ENCODE results near the gene P2RX5.
A peak's percentile ranks its signal among the peaks of the same experiment; 100 is the strongest.

The P2RX5 gene

DNA sequence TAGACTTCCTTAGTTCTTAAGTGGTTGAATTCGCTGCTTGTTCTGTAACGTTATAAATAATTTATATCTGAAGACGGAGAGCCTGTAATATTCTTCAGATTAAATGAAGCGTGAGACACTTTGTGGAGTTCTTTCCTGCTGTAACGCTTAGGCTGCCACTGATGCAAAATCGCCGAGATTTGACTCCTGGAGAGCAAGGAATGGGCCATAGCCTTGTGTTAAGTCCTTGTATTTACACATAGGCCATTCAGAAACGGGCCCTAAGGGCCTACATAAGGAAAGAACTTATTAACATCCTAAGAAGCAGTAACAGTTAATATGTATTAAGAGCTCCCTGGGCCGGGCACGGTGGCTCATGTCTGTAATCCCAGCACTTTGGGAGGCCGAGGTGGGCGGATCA lies 26.4 kb downstream of the P2RX5 start:
- Histone ChIP-seq H3K23ac (ENCODE audit: low read depth, low read length, poor library complexity) (no peak overlapping the region), H3K18ac (ENCODE audit: low read length) (no peak overlapping the region), H3K36me3 (replicated peaks in 1 of 2; ENCODE audit: control insufficient read depth in 2 of 2, insufficient read depth in 2 of 2, low read length in 2 of 2) (peaks cover 5 to 25% of the 10 kb centered on the region in 2 donors), H3K27me3 (ENCODE audit: control insufficient read depth in 3 of 3, insufficient read depth in 3 of 3, low read depth in 1 of 3, low read length in 3 of 3) (no peaks in the 10 kb centered on the region), H2AFZ (ENCODE audit: low read length) (no peak overlapping the region), H4K8ac (ENCODE audit: low read depth, low read length) (no peak overlapping the region), H3K14ac (ENCODE audit: low read length) (no peak overlapping the region), H3K4ac (ENCODE audit: low read length) (no peak overlapping the region), H2BK5ac (ENCODE audit: low read length) (no peak overlapping the region), H3K4me3 (ENCODE audit: low read length in 2 of 2) (peak overlapping the region; percentile 94 to 97), H3K9ac (ENCODE audit: low read depth, low read length, poor library complexity) (no peak overlapping the region), H3K4me1 (ENCODE audit: control insufficient read depth in 2 of 2, insufficient read depth in 1 of 2, low read depth in 1 of 2, low read length in 2 of 2) (peaks cover 11 to 14% of the 10 kb centered on the region in 2 donors), H4K91ac (ENCODE audit: low read depth, low read length, poor library complexity) (no peak overlapping the region), H2BK15ac (ENCODE audit: low read length) (no peak overlapping the region), H3K9me3 (replicated peaks in 1 of 2; ENCODE audit: control insufficient read depth in 2 of 2, insufficient read depth in 1 of 2, low read depth in 1 of 2, low read length in 2 of 2) (no peaks in the 10 kb centered on the region), H3K4me2 (ENCODE audit: insufficient read depth, low read length, poor library complexity, severe bottlenecking) (peak overlapping the region; percentile 72), H3K27ac (replicated peaks; ENCODE audit: low read length) (no peak overlapping the region), H2AK5ac (ENCODE audit: low read depth, low read length) (no peak overlapping the region), H3K79me1 (ENCODE audit: low read depth, low read length) (peaks cover 13% of the 10 kb centered on the region), H2BK12ac (ENCODE audit: low read length) (no peak overlapping the region), H2BK120ac (ENCODE audit: low read depth, low read length) (no peak overlapping the region)
- DNase-seq (ENCODE audit: low spot score): no peak
- no CpG with 5 or more reads among the region's 12 CpGs for WGBS, 2 donors (ENCODE audit: extremely low coverage in 2 of 2, insufficient read length in 2 of 2, insufficient replicate concordance in 1 of 2)

DNA sequence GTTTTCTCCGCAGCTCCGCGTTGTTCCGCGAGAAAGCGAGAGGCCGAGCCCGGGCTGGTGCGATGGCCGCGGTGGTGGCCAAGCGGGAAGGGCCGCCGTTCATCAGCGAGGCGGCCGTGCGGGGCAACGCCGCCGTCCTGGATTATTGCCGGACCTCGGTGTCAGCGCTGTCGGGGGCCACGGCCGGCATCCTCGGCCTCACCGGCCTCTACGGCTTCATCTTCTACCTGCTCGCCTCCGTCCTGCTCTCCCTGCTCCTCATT lies 26.9 kb downstream of the P2RX5 start:
- Histone ChIP-seq H2BK5ac (ENCODE audit: low read length) (peak overlapping the region; percentile 93), H2BK12ac (ENCODE audit: low read length) (no peak overlapping the region), H3K18ac (ENCODE audit: low read length) (peak overlapping the region; percentile 93), H3K79me1 (ENCODE audit: low read depth, low read length) (peaks cover 13% of the 10 kb centered on the region), H3K9ac (ENCODE audit: low read depth, low read length, poor library complexity) (peak overlapping the region; percentile 98), H3K27ac (replicated peaks; ENCODE audit: low read length) (no peak overlapping the region), H3K4me1 (ENCODE audit: control insufficient read depth in 2 of 2, insufficient read depth in 1 of 2, low read depth in 1 of 2, low read length in 2 of 2) (peaks cover 9 to 12% of the 10 kb centered on the region in 2 donors), H3K9me3 (replicated peaks in 1 of 2; ENCODE audit: control insufficient read depth in 2 of 2, insufficient read depth in 1 of 2, low read depth in 1 of 2, low read length in 2 of 2) (no peaks in the 10 kb centered on the region), H2BK120ac (ENCODE audit: low read depth, low read length) (no peak overlapping the region), H3K27me3 (ENCODE audit: control insufficient read depth in 3 of 3, insufficient read depth in 3 of 3, low read depth in 1 of 3, low read length in 3 of 3) (no peaks in the 10 kb centered on the region), H3K4ac (ENCODE audit: low read length) (peak overlapping the region; percentile 96), H3K14ac (ENCODE audit: low read length) (peak overlapping the region; percentile 94), H2BK15ac (ENCODE audit: low read length) (no peak overlapping the region), H2AFZ (ENCODE audit: low read length) (peak overlapping the region; percentile 93), H3K36me3 (replicated peaks in 1 of 2; ENCODE audit: control insufficient read depth in 2 of 2, insufficient read depth in 2 of 2, low read length in 2 of 2) (peaks cover 8 to 30% of the 10 kb centered on the region in 2 donors), H3K4me2 (ENCODE audit: insufficient read depth, low read length, poor library complexity, severe bottlenecking) (peak overlapping the region; percentile 72), H3K23ac (ENCODE audit: low read depth, low read length, poor library complexity) (peak overlapping the region; percentile 98), H4K91ac (ENCODE audit: low read depth, low read length, poor library complexity) (no peak overlapping the region), H4K8ac (ENCODE audit: low read depth, low read length) (peak overlapping the region; percentile 76), H3K4me3 (ENCODE audit: low read length in 2 of 2) (peak overlapping the region; percentile 94 to 97), H2AK5ac (ENCODE audit: low read depth, low read length) (peak overlapping the region; percentile 95)
- no CpG with 5 or more reads among the region's 32 CpGs for WGBS, 2 donors (ENCODE audit: extremely low coverage in 2 of 2, insufficient read length in 2 of 2, insufficient replicate concordance in 1 of 2)
- DNase-seq (ENCODE audit: low spot score): no peak

DNA sequence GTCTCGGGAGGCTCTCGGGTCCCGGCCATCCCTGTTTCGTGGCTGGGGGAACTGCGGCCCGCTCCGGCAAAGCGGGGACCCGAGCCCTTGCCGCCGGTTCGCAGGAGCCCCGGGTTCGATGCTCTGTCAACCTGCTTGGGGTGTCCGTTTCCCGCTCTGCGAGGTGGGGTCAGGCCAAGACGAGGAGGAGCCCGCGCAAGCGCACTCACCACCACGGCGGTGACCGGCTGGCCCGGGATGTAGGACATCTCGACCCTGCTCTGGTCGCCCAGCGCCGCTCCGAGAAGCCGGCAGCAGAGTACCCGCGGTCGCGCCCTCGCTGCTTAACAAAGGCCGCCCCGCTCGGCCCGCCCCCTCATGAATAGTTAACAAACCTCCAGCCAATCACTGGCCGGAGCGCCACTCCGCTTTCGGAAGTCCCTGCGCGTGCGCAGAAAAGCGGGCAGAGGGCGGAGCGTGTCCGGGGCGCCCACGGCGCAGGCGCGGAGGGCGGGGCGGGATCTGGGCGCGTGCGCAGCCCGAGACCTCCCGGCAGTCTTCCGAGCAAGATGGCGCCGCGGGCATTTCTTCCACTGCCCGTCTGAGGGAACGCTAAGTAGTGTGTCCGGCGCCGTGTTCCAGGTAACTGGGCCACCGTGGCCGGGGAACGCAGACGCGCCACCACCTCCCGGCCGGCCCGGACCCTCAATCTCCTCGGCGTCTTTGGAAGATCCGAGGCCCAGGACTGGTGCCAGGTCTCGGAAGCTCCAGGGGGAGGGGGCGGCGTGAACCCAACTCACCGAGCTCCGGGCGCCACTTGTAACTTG lies 27.5 kb downstream of the P2RX5 start, which contains the start of the genes EMC6 and TAX1BP3:
Gene EMC6 (plus strand): TSS at position 534 of the 806 bp plus-strand sequence. CDS start 335 bp downstream, outside the sequence.
Gene TAX1BP3 (minus strand): TSS at position 300 of the 806 bp plus-strand sequence. CDS start 52 bp downstream, at position 248.
- Histone ChIP-seq H3K23ac (ENCODE audit: low read depth, low read length, poor library complexity) (peak within 1 kb of the TSS; percentile 98), H3K4me2 (ENCODE audit: insufficient read depth, low read length, poor library complexity, severe bottlenecking) (peak within 1 kb of the TSS; percentile 97), H3K36me3 (replicated peaks in 1 of 2; ENCODE audit: control insufficient read depth in 2 of 2, insufficient read depth in 2 of 2, low read length in 2 of 2) (peaks cover 9 to 36% of the 10 kb centered on the region in 2 donors), H3K4me1 (ENCODE audit: control insufficient read depth in 2 of 2, insufficient read depth in 1 of 2, low read depth in 1 of 2, low read length in 2 of 2) (peaks cover 9% of the 10 kb centered on the region in 2 donors), H2AFZ (ENCODE audit: low read length) (peak within 1 kb of the TSS; percentile 100), H3K9ac (ENCODE audit: low read depth, low read length, poor library complexity) (peak within 1 kb of the TSS; percentile 98), H3K4me3 (ENCODE audit: low read length in 2 of 2) (peak within 1 kb of the TSS; percentile 94 to 97), H3K79me1 (ENCODE audit: low read depth, low read length) (peaks cover 13% of the 10 kb centered on the region), H2AK5ac (ENCODE audit: low read depth, low read length) (peak within 1 kb of the TSS; percentile 95), H3K27me3 (ENCODE audit: control insufficient read depth in 3 of 3, insufficient read depth in 3 of 3, low read depth in 1 of 3, low read length in 3 of 3) (no peaks in the 10 kb centered on the region), H3K27ac (replicated peaks; ENCODE audit: low read length) (peak within 1 kb of the TSS; percentile 99), H2BK15ac (ENCODE audit: low read length) (no peak within 1 kb of the TSS), H3K9me3 (replicated peaks in 1 of 2; ENCODE audit: control insufficient read depth in 2 of 2, insufficient read depth in 1 of 2, low read depth in 1 of 2, low read length in 2 of 2) (no peaks in the 10 kb centered on the region), H2BK12ac (ENCODE audit: low read length) (peak within 1 kb of the TSS; percentile 64), H4K8ac (ENCODE audit: low read depth, low read length) (peak within 1 kb of the TSS; percentile 76), H4K91ac (ENCODE audit: low read depth, low read length, poor library complexity) (no peak within 1 kb of the TSS), H3K18ac (ENCODE audit: low read length) (peak within 1 kb of the TSS; percentile 99), H3K4ac (ENCODE audit: low read length) (peak within 1 kb of the TSS; percentile 96), H3K14ac (ENCODE audit: low read length) (peak within 1 kb of the TSS; percentile 94), H2BK120ac (ENCODE audit: low read depth, low read length) (no peak within 1 kb of the TSS), H2BK5ac (ENCODE audit: low read length) (peak within 1 kb of the TSS; percentile 99)
- DNase-seq (ENCODE audit: low spot score): peak; percentile 99
- WGBS, 2 donors (ENCODE audit: extremely low coverage in 2 of 2, insufficient read length in 2 of 2, insufficient replicate concordance in 1 of 2): no CpG with 5 or more reads among the region's 89 CpGs

Measured in neuronal stem cell (in vitro differentiated cells).